ENCODE results near the gene PLAC9.
"Not testable (repeated sequence)": the region's sequence is repeated elsewhere in the genome, so short reads cannot be mapped to it uniquely, and the experiment has no call there.

The PLAC9 gene

GRCh38 chr10:80140251-80140650 is 7.7 kb downstream of the PLAC9 start:
- ATAC-seq: no peak

DNA sequence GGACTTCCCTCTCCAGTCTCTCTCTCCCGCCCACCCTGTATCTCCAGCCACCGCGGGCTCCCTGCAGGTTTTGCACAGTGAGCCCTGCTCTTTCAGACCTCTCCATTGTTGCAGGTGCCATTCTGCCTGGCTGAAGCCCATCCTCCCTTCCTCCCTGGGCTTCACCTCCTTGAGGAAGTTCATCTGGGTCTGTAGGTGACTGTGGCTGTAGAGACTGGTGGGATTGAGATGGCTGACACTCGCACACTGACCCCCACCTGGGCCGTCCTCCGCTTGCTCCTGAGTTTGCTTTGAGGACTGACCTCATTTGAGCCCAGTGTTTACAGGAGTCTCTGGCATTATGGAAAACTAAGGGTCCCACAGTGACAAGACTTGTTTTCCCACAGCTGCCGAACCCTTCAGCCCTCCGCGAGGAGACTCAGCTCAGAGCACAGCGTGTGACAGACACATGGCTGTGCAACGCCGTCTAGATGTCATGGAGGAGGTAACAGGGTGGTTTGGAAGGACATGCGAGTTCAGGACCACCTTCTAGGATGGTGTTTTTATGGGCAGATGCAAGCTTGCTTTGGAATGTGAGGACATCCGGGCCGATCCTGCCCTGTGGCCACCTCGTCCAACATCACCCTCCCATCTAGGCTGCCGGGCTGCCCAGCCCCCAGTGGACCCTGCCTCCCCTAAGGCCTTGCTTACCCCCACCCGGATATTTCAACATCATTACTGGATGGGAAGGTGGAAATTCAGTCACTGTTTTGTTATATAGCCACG is 9.3 kb downstream of the PLAC9 start:
- no peak for ATAC-seq

DNA sequence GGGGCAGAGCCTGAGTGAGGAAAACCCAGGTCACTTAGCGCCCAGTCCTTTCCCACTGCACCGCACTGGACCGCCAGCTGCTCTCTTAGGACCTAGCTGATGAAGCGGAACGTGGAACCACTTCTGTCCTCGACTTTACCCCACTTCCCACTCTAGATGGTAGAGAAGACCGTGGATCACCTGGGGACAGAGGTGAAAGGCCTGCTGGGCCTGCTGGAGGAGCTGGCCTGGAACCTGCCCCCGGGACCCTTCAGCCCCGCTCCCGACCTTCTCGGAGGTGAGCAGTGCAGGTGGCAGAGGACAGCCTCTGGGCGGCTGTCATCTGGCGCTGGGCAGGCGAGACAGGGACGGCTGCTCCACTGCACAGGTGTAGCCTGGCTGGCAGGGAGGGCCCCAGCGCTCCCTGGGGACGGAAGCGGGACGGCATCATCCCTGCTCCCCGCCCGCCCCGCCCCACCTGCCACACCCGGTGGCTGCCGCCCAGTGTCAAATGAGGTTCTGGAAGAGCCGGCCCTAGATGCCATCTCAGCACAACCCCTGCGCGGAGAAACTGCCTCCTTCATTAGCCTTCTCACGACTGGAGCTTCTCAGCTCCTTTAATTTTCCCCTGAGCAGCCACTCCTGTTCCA is 11.7 kb downstream of the PLAC9 start:
- ATAC-seq: peak; percentile 56 to 60

DNA sequence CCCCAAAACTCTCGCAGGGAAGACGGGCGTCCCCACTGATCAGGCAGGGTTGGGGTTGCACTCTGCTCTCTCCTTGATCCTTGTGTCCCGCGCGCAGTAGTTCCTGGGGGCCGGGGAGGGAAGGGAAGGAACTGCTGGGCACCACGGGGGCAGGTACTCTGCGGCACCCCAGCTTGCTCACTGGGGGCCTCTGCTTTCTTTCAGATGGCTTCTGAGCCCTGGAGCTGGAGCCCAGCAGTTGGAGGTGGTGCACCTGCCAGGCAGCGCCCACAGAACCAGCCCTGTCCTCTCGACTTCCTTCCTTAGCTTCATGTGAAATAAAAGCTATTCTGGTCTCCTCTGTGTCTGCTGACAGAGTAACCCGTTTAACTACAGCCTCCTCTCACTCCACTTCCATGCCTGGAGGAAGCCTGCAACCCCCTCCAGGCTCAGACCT is 12.2 kb downstream of the PLAC9 start:
- peak; percentile 13 to 18 for ATAC-seq

DNA sequence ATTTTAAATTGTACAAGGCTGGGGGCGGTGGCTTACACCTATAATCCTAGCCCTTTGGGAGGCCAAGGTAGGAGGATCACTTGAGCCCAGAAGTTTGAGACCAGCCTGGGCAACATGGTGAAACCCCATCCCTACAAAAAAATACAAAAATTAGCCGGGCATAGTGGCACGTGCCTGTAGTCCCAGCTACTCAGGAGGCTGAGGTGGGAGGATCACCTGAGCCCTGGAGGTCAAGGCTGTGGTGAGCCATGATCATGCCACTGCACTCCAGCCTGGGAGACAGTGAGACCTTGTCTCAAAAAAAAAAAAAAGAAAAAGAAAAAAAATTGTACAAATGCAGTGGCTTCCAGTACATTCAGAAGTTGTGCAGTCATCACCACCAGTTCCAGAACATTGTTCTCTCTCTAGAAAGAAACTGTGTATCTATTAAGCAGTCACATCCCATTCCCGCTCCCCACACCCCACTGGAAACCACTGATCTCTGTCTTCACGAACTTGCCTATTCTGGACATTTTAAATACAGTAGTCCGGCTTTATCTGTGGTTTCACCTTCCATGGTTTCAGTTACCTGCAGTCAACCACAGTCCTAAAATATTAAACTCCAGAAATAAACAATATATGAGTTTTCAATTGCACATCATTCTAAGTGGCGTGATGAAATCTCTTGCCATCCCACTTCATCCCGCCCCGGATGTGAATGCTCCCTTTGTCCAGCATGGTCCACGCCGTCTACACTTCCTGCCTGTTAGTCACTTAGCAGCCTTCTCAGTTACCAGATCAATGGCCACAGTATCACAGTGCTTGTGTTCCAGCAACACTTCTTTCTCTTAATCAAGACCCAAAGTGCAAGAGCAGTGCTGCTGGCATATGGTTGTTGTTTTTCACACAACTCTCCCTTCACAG is 13.1 kb downstream of the PLAC9 start:
- ATAC-seq: not testable (repeated sequence)

DNA sequence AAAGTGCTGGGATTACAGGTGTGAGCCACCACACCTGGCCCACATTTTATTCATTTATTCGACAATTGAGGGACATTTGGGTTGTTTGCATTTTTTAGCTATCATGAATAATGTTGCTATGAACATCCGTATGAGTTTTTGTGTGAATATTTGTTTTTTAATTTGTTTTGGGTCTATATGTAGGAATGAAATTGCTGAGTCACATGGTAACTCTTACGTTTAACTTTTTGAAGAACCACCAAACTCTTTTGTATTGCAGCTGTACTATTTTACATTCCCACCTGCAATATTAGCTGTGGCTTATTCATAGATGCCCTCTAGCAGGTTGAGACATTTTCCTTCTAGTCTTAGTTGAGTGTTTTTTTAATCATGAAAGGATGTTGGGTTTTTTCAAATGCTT is 14.4 kb downstream of the PLAC9 start:
- no peak for ATAC-seq

GRCh38 chr10:80148166-80148805 is 15.8 kb downstream of the PLAC9 start:
- ATAC-seq: no peak

GRCh38 chr10:80149123-80149522 is 16.6 kb downstream of the PLAC9 start:
- no peak for ATAC-seq

DNA sequence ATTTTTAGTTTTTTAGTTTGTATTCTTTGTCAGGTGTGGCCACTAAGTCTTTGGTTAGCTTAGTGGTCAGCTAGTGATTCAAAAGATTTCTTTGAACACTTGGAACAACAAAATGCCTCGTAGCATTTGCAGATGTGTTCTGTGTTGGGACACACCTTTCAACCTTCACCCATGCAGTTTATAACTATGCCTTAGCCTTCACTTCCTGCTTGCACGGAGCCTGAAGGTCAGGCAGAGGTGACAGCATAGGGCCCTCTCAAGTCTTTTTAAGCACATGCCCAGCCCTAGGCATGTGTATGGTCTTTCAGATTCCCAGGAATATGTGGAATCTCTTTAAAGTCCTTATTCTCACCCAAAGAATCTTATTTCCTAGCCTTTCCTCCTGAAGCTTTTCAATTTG is 17.6 kb downstream of the PLAC9 start:
- no peak for ATAC-seq

GRCh38 chr10:80152820-80153219 is 20.3 kb downstream of the PLAC9 start:
- no peak for ATAC-seq

GRCh38 chr10:80153460-80153859 is 20.9 kb downstream of the PLAC9 start:
- ATAC-seq: no peak

GRCh38 chr10:80154626-80154977 is 22.1 kb downstream of the PLAC9 start:
- ATAC-seq: no peak

- no peak for ATAC-seq
Observed at GRCh38 chr10:80154978-80155695, 22.6 kb downstream of the PLAC9 start.

- no peak for ATAC-seq
Observed at GRCh38 chr10:80155696-80156215, 23.2 kb downstream of the PLAC9 start.

DNA sequence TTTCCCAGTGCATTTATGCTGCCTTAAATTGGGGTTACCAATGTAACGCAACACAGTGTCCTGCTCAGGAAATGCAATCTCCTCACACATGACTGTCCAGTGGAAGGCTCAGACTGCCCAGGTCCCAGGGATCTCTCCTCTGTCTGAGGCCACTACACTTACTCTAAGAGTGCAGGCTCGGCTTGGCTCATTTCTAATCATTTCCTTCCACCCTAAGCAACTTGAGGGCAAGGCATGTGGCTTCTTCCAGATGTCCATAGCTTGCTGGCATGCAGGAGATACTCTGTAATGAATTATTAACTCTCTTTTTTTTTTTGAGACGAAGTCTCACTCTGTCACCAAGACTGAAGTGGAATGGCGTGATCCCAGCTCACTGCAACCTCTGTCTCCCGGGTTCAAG is 23.7 kb downstream of the PLAC9 start:
- no peak for ATAC-seq

DNA sequence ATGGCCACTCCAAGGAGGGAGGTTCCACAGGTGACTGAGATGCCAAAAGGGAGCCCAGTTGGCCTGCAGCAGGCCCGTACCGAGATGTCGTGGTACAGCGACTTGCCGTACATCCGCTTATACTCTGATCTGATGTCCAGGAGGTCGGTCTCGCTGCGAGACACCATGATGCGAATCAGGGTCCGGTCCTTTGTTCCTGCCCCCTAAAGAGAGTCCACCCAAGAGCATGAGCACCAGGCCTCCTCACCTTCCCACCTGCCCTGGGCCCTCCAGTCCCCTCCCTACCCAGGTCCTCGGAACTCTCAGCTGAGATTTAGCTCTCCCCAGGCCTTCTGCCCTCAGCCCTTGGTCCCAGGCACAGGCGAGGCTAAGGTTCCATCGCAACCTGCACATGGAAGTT is 25.0 kb downstream of the PLAC9 start:
- no peak for ATAC-seq

DNA sequence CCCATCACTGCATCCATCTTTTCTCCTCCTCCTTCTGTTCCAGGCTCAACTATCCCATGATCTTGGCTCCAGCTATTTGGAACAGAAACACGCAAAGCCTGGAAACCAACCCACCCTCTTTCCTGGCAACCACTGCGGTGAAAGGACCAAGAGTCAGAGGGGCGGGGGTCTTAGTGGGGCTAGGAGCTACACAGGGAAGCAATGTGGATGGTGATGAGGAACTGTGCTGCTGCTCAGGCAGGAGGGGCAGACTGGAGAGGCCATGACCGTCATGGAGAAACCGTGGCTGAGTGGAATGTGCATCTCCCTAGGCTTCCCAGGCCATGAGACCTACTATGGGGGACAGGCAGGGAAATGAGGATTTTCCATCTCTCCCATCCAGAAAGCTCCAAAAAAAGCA is 25.6 kb downstream of the PLAC9 start:
- no peak for ATAC-seq

- ATAC-seq: no peak
Observed at GRCh38 chr10:80158598-80159127, 26.1 kb downstream of the PLAC9 start.

DNA sequence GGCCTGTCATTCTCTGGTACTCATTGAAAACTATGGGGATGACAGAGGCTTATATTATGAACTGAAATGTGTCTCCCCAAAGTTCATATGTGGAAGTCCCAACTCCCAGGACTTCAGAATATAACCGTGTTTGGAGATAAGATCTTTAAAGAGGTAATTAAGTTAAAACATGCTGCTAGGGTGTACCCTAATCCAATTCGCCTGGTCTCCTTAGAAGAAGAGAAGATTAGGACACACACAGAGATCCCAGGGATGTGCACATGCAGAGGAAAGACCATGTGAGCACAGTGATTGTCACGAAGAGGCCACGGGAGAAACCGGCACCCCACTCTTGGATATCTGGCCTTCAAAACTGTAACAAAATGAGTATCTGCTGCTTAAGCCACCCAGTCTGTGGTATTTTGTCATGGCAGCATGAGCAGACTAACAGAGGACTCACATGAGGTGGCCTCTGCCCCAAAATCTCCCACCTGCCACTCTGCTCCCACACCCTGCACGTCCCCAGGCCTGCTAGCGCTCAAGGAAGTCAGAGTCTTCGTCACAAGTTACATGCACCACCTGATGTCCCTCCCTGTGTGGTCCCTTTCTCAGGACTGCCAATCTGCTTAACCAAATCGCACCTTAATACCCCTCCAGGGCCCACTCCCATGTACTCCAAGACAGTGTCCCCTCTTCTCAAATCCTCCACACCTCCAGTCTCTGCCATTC is 26.8 kb downstream of the PLAC9 start:
- no peak for ATAC-seq

GRCh38 chr10:80160361-80161320 is 28.1 kb downstream of the PLAC9 start:
- ATAC-seq: no peak

All from activated CD4-positive, CD25-positive, alpha-beta regulatory T cell treated with anti-CD3 and anti-CD28 coated beads, Interleukin-2, amount 50 U/mL, for 24 hours (primary cell).